ENCODE data around the gene SLC6A8.
"Not testable (repeated sequence)": the region's sequence is repeated elsewhere in the genome, so short reads cannot be mapped to it uniquely, and the experiment has no call there.

Gene SLC6A8

GRCh38 chrX:153728095-153728494 is 40.4 kb downstream of the SLC6A8 start:
- ChIA-PET POLR2A (no interaction called here), CTCF (interaction anchor here (0.6 to 1.2 kb wide), 3 partner anchors 60 to 1851 kb away, joined by 3 to 5 read pairs (median 3); no protein-coding TSS in a partner anchor)
- peaks cover 0 to 20% of the 10 kb centered on the region in 2 experiments; a peak in 1 of 3 replicates for H3K36me3 ChIP-seq (ENCODE audit: control insufficient read depth in 2 of 2, insufficient read depth in 1 of 2, low read length in 2 of 2)
- H3K9me3 ChIP-seq (ENCODE audit: control insufficient read depth, insufficient read depth, low read depth, low read length) = no peaks in the 10 kb centered on the region
- no peak overlapping the region for H3K27ac ChIP-seq (ENCODE audit: extremely low read depth, low read depth, low read length)
- no peak overlapping the region for H3K4me3 ChIP-seq (ENCODE audit: low read depth, low read length)
- TF ChIP-seq ZNF341 (tag by site-specific recombination; IDR thresholded peaks at IDR 0.05; ENCODE audit: low read depth) (peak; percentile 31; the same call in 1 of the 2 replicates), ZNF248 (tag by site-specific recombination; IDR thresholded peaks at IDR 0.05) (no peak), ZNF175 (tag by site-specific recombination; IDR thresholded peaks at IDR 0.05) (no peak), ZNF530 (tag by site-specific recombination; IDR thresholded peaks at IDR 0.05; ENCODE audit: low read depth) (no peak)
- H3K4me1 ChIP-seq (ENCODE audit: control insufficient read depth, insufficient read depth, low read length) = no peaks in the 10 kb centered on the region

- Histone ChIP-seq H3K36me3 (ENCODE audit: control insufficient read depth in 2 of 2, insufficient read depth in 1 of 2, low read length in 2 of 2) (peaks cover 0 to 19% of the 10 kb centered on the region in 2 experiments; a peak in 1 of 3 replicates), H3K27ac (ENCODE audit: extremely low read depth, low read depth, low read length) (no peak overlapping the region), H3K4me3 (ENCODE audit: low read depth, low read length) (no peak overlapping the region), H3K9me3 (ENCODE audit: control insufficient read depth, insufficient read depth, low read depth, low read length) (no peaks in the 10 kb centered on the region), H3K4me1 (ENCODE audit: control insufficient read depth, insufficient read depth, low read length) (no peaks in the 10 kb centered on the region)
- TF ChIP-seq ZNF239 (tag by site-specific recombination; IDR thresholded peaks at IDR 0.05) (no peak), REST (tag by site-specific recombination; IDR thresholded peaks at IDR 0.05) (no peak), ZNF37A (tag by site-specific recombination; IDR thresholded peaks at IDR 0.05) (no peak), TCF7L2 (IDR thresholded peaks at IDR 0.05; ENCODE audit: borderline replicate concordance, low read depth, low read length) (no peak), ZNF26 (tag by site-specific recombination; IDR thresholded peaks at IDR 0.05) (no peak)
- ChIA-PET CTCF (interaction anchor here (0.5 to 0.6 kb wide), 2 partner anchors 92 to 201 kb away, joined by 3 read pairs; no protein-coding TSS in a partner anchor), POLR2A (interaction anchor here (0.6 kb wide), 1 partner anchor 15 kb away, joined by 3 read pairs; no protein-coding TSS in a partner anchor)
These were observed 41.4 kb downstream of the SLC6A8 start for GRCh38 chrX:153728951-153729631.

- H3K4me1 ChIP-seq (ENCODE audit: control insufficient read depth, insufficient read depth, low read length); POLR2A ChIA-PET; H3K27ac ChIP-seq (ENCODE audit: extremely low read depth, low read depth, low read length); H3K9me3 ChIP-seq (ENCODE audit: control insufficient read depth, insufficient read depth, low read depth, low read length); H3K4me3 ChIP-seq (ENCODE audit: low read depth, low read length); CTCF ChIA-PET: not testable (repeated sequence)
- H3K36me3 ChIP-seq (ENCODE audit: control insufficient read depth in 2 of 2, insufficient read depth in 1 of 2, low read length in 2 of 2) = peaks cover 0 to 19% of the 10 kb centered on the region in 2 experiments; a peak in 1 of 3 replicates
These were observed 42.4 kb downstream of the SLC6A8 start for GRCh38 chrX:153730115-153730514.

- no peaks in the 10 kb centered on the region for H3K9me3 ChIP-seq (ENCODE audit: control insufficient read depth, insufficient read depth, low read depth, low read length)
- no peaks in the 10 kb centered on the region for H3K4me1 ChIP-seq (ENCODE audit: control insufficient read depth, insufficient read depth, low read length)
- CTCF ChIA-PET = interaction anchor here (0.6 to 0.8 kb wide), 2 partner anchors 20 to 764 kb away, joined by 4 to 6 read pairs; no protein-coding TSS in a partner anchor
- peak; percentile 49 for TF ChIP-seq SETDB1 (IDR thresholded peaks at IDR 0.05; ENCODE audit: insufficient read length, low read length)
- peak; percentile 56; the same call in 1 of the 2 replicates for TF ChIP-seq ZNF677 (tag by site-specific recombination; IDR thresholded peaks at IDR 0.05)
- no peak for TF ChIP-seq SP2 (tag by site-specific recombination; IDR thresholded peaks at IDR 0.05)
- no peak overlapping the region for H3K4me3 ChIP-seq (ENCODE audit: low read depth, low read length)
- H3K27ac ChIP-seq (ENCODE audit: extremely low read depth, low read depth, low read length) = no peak overlapping the region
- peaks cover 0 to 22% of the 10 kb centered on the region in 2 experiments; a peak in 1 of 3 replicates for H3K36me3 ChIP-seq (ENCODE audit: control insufficient read depth in 2 of 2, insufficient read depth in 1 of 2, low read length in 2 of 2)
- POLR2A ChIA-PET = no interaction called here
These were observed 43.6 kb downstream of the SLC6A8 start for GRCh38 chrX:153731117-153731844.
